Subcutaneous abdominal adipose tissue (tissue), 5 donors: ENCODE data around the gene SMG1.
"Not testable (repeated sequence)": the region's sequence is repeated elsewhere in the genome, so short reads cannot be mapped to it uniquely, and the experiment has no call there.

Experiments used
- H3K27ac ChIP-seq: one replicate; pipeline ENCODE4 v1.7.0; 2013; ENCODE audit warnings: low read depth, mild to moderate bottlenecking, inconsistent platforms, low read length, moderate library complexity
- H3K27me3 ChIP-seq, 5 donors: one replicate each; pipeline ENCODE4 v1.7.0; 2013; ENCODE audit warnings: low read length in 5 of 5, inconsistent platforms in 1 of 5; ENCODE audit not compliant: control insufficient read depth in 5 of 5, insufficient read depth in 4 of 5
- H3K36me3 ChIP-seq, 5 donors: one replicate each; pipeline ENCODE4 v1.7.0; 2013; ENCODE audit warnings: low read length in 5 of 5; ENCODE audit not compliant: control insufficient read depth in 5 of 5, insufficient read depth in 5 of 5
- H3K4me1 ChIP-seq, 5 donors: one replicate each; pipeline ENCODE4 v1.7.0; 2013; ENCODE audit warnings: low read length in 5 of 5, mild to moderate bottlenecking in 3 of 5, moderate library complexity in 1 of 5; ENCODE audit not compliant: control insufficient read depth in 5 of 5, insufficient read depth in 5 of 5
- H3K4me3 ChIP-seq, 5 donors: one replicate each; pipeline ENCODE4 v1.7.0; 2013; ENCODE audit warnings: low read length in 5 of 5, low read depth in 1 of 5
- H3K9ac ChIP-seq, 5 donors: one replicate each; pipeline ENCODE4 v1.7.0; 2013; ENCODE audit warnings: low read length in 5 of 5, mild to moderate bottlenecking in 4 of 5, moderate library complexity in 3 of 5
- H3K9me3 ChIP-seq, 5 donors: one replicate each; pipeline ENCODE4 v1.7.0; 2013; ENCODE audit warnings: low read length in 5 of 5; ENCODE audit not compliant: control insufficient read depth in 5 of 5
- donor health status: healthy.
- donor health status: healthy.
- donor health status: healthy.
- donor health status: healthy.
- donor health status: healthy.

SMG1 gene

DNA sequence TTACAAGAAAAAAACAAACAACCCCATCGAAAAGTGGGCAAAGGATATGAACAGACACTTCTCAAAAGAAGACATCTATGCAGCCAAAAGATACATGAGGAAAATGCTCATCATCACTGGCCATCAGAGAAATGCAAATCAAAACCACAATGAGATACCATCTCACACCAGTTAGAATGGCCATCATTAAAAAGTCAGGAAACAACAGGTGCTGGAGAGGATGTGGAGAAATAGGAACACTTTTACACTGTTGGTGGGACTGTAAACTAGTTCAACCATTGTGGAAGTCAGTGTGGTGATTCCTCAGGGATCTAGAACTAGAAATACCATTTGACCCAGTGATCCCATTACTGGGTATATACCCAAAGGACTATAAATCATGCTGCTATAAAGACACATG lies 148.5 kb downstream of the SMG1 start:
- H3K27ac ChIP-seq, H3K27me3 ChIP-seq, H3K4me1 ChIP-seq, H3K4me3 ChIP-seq, H3K9ac ChIP-seq, H3K9me3 ChIP-seq, H3K36me3 ChIP-seq: not testable (repeated sequence)

DNA sequence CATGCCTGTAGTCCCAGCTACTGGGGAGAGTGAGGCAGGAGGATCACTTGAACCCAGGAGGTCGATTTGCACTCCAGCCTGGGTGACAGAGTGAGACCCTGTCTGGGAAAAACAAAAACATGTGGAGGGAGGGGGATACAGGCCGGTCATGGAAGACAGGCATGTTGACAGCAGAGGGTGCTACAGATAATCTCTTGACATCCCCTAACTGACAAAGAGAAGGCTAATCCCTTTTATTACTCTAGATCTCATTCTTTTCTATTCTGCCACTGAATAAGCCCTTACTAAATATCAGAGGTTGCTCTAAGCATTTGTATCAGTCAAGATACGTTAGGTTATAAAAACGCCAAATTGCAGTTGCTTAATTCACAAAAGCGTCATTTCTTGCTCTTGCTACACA lies 149.9 kb downstream of the SMG1 start:
- not testable (repeated sequence) for H3K36me3 ChIP-seq, H3K4me1 ChIP-seq, H3K27ac ChIP-seq, H3K27me3 ChIP-seq, H3K4me3 ChIP-seq, H3K9ac ChIP-seq, H3K9me3 ChIP-seq

DNA sequence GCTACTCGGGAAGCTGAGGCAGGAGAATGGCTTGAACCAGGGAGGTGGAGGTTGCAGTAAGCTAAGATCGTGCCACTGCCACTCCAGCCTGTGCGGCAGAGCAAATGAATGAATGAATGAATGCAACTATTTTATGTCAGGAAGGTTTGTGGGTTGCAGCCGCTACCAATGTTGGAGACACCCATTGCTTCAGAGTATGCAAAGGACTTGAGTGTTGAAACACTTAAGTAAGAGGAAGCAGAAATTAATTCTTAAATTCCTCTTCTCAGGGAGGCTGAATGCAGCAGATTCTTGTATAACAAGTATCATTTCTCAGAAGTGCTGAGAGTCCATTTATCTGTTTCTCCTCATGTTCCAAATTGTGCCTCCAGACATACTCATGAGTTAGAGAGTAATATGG lies 151.6 kb downstream of the SMG1 start:
- H3K27me3 ChIP-seq, H3K9me3 ChIP-seq, H3K36me3 ChIP-seq, H3K4me3 ChIP-seq, H3K9ac ChIP-seq, H3K4me1 ChIP-seq, H3K27ac ChIP-seq: not testable (repeated sequence)

DNA sequence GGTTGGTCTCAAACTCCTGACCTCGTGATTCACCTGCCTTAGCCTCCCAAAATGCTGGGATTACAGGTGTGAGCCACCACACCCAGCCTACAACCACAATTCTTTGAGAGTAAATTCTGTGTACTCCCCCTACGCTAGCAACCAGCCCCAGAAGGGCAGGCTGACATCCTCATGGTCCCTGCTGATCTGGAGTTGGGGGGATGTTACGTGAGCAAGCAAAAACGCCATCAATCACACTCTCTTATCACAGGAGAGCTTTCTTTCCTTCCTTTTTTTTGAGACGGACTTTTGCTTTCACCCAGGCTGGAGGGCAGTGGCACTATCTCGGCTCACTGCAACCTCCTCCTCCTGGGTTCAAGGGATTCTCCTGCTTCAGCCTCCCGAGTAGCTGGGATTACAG lies 154.0 kb downstream of the SMG1 start:
- H3K4me3 ChIP-seq, H3K36me3 ChIP-seq, H3K27ac ChIP-seq, H3K9me3 ChIP-seq, H3K27me3 ChIP-seq, H3K4me1 ChIP-seq, H3K9ac ChIP-seq: not testable (repeated sequence)

DNA sequence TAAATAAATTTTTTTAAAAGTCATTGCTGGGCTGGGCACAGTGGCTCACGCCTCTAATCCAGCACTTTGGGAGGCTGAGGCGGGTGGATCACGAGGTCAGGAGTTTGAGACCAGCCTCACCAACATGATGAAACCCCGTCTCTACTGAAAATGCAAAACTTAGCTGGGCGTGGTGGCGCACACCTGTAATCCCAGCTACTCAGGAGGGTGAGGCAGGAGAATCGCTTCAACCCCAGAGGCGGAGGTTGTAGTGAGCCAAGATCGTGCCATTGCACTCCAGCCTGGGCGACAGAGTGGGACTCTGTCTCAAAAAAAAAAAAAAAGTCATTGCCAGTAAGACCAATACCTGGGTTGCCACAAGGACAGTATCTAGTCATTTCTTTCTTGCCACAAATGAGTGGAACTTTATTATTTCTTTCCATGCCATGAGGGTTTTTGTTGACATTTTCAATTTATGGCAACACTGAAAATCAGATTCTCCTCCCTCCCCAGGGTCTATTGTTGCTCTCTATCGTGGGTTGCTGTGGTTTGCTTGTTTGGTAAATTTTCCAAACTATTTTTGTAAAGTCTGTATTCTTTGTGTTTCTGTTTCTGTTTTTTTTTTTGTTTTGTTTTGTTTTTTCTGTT lies 155.8 kb downstream of the SMG1 start:
- H3K9me3 ChIP-seq: not testable (repeated sequence)

DNA sequence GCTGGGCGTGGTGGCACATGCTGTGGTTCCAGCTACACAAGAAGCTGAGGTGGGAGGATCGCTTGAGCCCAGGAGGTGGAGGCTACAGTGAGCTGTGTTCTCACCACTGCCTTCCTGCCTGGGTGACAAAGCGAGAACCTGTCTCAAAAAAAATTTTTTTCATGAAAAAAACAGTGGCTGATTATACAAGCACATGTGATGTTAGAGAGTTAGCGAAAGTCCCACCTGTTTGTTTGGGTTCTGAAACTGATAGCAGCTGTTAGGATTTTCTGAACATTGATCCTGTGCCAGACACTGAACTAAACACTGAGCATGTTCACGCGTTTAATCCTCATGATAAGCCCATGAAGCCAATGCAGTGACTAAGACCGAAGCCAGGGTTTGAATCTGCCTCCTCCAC lies 159.0 kb downstream of the SMG1 start:
- H3K36me3 ChIP-seq, H3K27ac ChIP-seq, H3K27me3 ChIP-seq, H3K9ac ChIP-seq, H3K4me3 ChIP-seq, H3K4me1 ChIP-seq, H3K9me3 ChIP-seq: not testable (repeated sequence)

More for the DNA sequence above, 155.8 kb downstream of the SMG1 start:
- not testable (repeated sequence) for H3K27ac ChIP-seq, H3K4me3 ChIP-seq, H3K27me3 ChIP-seq, H3K9ac ChIP-seq, H3K4me1 ChIP-seq, H3K36me3 ChIP-seq

DNA sequence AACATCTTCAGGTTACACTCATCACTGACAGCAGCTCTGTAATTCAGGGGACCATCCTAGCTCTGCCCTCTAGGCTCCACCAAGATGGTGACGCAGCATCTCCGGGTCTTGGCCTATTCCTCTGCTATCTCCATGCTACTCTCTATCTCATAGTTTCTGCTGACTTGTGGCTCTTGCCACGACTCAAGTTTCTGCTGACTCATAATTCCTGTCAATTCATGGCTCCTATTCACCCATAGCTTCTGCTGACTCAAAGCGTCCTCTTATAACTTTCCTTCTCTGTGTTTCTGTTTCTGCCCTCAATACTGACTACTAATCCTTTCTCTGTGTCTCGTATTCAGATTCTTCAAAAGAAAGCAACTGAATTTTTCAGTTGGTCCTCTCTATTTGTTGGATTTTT lies 163.5 kb downstream of the SMG1 start:
- not testable (repeated sequence) for H3K27me3 ChIP-seq, H3K9ac ChIP-seq, H3K9me3 ChIP-seq, H3K36me3 ChIP-seq, H3K4me1 ChIP-seq, H3K27ac ChIP-seq, H3K4me3 ChIP-seq

DNA sequence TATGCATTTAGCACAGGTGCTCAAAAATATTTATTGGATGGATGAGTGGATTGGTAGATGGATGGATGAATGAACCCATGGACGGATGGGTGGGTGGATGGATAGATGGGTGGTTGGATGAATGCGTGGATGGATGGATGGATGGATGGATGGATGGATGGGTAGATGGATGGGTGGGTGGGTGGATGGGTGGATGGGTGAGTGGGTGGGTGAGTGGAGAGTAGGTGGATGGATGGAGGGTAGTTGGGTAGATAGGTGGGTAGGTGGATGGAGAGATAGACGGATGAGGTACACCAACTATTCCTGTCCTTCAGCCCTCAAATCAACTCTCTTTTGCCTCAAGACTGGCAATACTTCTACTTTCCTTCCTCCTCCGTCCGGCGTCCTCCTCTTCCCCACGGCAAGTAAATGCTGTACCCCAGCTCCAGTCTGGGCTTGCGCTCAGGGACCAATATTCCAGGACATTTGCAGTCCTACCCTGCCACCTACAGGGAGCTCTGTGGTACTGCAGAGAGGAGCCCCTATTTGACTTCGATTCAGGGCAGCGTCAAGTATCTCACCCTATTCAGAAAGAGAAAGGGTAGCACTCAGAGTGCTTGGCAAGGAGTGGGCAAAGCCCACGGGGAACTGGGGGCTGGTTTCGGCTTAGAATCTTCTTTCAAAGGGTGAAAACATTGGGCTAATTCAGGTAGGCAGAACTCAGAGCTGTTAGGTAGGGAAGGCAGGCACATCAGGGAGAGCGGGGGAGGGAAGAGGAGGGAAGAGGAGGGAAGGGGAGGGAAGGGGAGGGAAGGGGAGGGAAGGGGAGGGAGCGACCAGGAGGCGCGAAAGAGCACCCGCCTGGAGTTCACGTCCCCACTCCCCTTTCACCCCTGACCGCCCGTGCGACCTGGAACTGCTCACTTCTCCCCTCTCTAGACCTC lies 166.3 kb downstream of the SMG1 start:
- H3K4me3 ChIP-seq, H3K27ac ChIP-seq, H3K4me1 ChIP-seq, H3K36me3 ChIP-seq, H3K27me3 ChIP-seq, H3K9ac ChIP-seq, H3K9me3 ChIP-seq: not testable (repeated sequence)

DNA sequence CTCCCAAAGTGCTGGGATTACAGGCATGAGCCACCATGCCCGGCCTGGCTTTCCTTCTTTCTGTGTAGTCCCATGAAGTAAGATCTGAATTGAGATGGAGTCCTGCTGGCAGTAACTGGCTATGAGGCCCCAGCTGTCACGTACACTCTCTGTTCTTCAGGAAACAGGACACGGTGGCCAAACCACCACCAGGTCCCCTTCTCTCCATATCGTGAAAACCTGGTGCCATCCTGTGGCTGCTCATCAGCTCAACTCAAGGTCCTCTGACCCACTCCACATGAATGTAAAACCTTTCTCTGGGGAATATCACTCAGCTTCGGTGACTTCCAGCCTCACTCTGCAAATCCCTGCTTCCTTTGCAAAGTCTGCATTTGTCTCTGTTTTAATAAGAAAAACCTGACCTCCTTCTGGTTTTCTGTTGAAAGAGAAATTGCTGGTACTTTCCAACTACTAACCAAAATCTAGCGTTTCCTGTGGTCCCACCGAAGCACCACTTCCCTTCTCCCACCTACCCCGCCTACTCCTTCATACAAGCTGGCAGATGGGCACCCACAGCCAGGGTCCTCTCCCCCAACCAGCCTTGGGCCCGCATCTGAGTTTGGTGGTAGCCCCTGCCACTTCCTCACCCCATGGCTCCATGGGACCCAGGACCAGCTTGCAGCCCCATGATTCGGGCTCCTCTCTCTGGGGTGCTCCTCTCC lies 168.1 kb downstream of the SMG1 start:
- H3K9ac ChIP-seq, H3K4me1 ChIP-seq, H3K27ac ChIP-seq, H3K9me3 ChIP-seq, H3K27me3 ChIP-seq, H3K36me3 ChIP-seq, H3K4me3 ChIP-seq: not testable (repeated sequence)

DNA sequence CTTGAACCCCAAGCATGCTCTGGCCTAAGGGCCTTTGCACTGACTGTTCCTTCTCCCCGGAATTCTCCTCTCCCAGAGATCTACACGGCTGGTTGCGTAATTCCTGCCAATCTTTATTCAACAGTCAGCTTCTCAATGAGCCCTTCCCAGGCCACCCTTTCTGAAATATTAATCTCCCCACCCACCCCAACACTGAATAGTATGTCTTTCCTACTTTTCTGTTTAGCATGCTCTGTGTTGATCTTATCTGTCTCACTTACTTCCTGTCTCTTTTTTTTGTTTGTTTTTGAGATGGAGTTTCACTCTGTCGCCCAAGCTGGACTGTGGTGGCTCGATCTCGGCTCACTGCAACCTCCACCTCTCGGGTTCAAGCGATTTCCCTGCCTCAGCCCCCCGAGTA lies 169.6 kb downstream of the SMG1 start:
- not testable (repeated sequence) for H3K36me3 ChIP-seq, H3K27me3 ChIP-seq, H3K4me3 ChIP-seq, H3K4me1 ChIP-seq, H3K9me3 ChIP-seq, H3K9ac ChIP-seq, H3K27ac ChIP-seq
